Esophagus muscularis mucosa (tissue), 3 donors: Measurements from ENCODE around the gene EFNA4.

Experiments
- POLR2A ChIP-seq: fragments of 450-650 bp; IDR thresholded peaks from one replicate; pipeline ENCODE4 v1.6.1; 2017; ENCODE audit warnings: antibody characterized with exemption, moderate library complexity, mild to moderate bottlenecking, low read depth
- TF ChIP-seq, protein P1 (sequence below), 3 experiments: fragments of 200-600 bp in 2 of 3; fragments of 450-650 bp in 1 of 3; sonication (generic) in 2 of 3; IDR thresholded peaks; one replicate each; pipeline ENCODE4 v1.5.1; 2017 to 2019; ENCODE audit warnings: antibody characterized with exemption in 3 of 3, mild to moderate bottlenecking in 2 of 3, moderate library complexity in 1 of 3

DNA sequence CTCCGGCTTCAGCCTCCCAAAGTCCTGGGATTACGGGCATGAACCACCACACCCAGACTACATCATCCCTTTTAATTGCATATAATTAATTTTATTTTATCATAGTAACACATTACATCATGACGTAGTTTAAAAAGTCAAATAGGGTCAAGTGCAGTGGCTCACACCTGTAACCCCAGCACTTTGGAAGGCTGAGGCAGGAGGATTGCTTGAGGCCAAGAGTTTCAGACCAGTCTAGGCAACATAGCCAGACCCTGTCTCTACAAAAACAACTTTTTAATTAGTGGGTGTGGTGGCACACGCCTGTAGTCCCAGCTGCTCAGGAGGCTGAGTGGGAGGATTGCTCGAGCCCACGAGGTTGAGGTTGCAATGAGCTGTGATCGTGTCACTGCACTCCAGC is 35.8 kb downstream of the EFNA4 start:
- TF ChIP-seq POLR2A = no peak
- TF ChIP-seq, protein P1, sequence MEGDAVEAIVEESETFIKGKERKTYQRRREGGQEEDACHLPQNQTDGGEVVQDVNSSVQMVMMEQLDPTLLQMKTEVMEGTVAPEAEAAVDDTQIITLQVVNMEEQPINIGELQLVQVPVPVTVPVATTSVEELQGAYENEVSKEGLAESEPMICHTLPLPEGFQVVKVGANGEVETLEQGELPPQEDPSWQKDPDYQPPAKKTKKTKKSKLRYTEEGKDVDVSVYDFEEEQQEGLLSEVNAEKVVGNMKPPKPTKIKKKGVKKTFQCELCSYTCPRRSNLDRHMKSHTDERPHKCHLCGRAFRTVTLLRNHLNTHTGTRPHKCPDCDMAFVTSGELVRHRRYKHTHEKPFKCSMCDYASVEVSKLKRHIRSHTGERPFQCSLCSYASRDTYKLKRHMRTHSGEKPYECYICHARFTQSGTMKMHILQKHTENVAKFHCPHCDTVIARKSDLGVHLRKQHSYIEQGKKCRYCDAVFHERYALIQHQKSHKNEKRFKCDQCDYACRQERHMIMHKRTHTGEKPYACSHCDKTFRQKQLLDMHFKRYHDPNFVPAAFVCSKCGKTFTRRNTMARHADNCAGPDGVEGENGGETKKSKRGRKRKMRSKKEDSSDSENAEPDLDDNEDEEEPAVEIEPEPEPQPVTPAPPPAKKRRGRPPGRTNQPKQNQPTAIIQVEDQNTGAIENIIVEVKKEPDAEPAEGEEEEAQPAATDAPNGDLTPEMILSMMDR (IDR thresholded peaks at IDR 0.05) = no peak
